PC-3 (cell line): ENCODE results near the gene ZNF341.

Experiments used
- EZH2 ChIP-seq: fragments of 300-600 bp; sonication (generic); IDR thresholded peaks from one replicate; pipeline ENCODE4 v1.6.1; 2017; ENCODE audit warnings: antibody characterized with exemption, mild to moderate bottlenecking, low read length; ENCODE audit not compliant: unreplicated experiment
- EZH2phosphoT487 ChIP-seq: fragments of 300-600 bp; sonication (generic); IDR thresholded peaks from 2 replicates; pipeline ENCODE4 v1.6.1; 2018; ENCODE audit warnings: mild to moderate bottlenecking, antibody characterized with exemption, low read length, borderline replicate concordance
- TF ChIP-seq, protein P1 (sequence below): fragments of 300-600 bp; sonication (generic); conservative IDR thresholded peaks from 2 replicates; pipeline ENCODE4 v1.5.1; 2017; ENCODE audit warnings: antibody characterized with exemption, low read depth, mild to moderate bottlenecking, low read length

DNA sequence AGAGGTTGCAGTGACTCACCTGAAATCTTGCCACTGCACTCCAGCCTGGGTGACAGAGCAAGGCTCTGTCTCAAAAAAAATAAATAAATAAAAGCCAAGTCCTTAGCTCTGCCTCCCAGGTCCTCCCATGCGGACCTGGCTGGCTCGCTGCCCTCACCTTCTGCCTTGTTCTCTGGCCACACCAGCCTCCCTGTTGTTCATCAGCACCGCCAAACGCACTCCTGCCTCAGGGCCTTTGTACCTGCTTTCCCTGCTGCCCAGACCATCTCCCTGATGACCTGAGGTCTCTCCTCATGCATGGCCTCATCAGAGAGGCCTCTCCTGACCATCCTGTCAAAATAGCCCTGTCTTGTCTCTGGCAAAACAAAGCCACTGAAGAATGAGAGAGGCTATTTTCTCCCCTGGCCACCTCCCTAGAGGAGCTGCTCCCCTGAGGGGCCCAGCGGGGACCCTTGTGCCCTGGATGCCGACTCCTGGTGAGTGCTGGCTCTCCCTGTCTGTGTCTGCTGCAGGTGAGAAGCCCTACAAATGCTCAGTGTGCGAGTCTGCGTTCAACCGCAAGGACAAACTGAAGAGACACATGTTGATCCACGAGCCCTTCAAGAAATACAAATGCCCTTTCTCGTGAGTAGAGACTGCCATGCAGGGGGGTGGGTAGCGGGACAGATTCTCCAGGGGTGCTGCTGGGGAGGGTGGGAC is 56.7 kb downstream of the ZNF341 start:
- TF ChIP-seq, protein P1, sequence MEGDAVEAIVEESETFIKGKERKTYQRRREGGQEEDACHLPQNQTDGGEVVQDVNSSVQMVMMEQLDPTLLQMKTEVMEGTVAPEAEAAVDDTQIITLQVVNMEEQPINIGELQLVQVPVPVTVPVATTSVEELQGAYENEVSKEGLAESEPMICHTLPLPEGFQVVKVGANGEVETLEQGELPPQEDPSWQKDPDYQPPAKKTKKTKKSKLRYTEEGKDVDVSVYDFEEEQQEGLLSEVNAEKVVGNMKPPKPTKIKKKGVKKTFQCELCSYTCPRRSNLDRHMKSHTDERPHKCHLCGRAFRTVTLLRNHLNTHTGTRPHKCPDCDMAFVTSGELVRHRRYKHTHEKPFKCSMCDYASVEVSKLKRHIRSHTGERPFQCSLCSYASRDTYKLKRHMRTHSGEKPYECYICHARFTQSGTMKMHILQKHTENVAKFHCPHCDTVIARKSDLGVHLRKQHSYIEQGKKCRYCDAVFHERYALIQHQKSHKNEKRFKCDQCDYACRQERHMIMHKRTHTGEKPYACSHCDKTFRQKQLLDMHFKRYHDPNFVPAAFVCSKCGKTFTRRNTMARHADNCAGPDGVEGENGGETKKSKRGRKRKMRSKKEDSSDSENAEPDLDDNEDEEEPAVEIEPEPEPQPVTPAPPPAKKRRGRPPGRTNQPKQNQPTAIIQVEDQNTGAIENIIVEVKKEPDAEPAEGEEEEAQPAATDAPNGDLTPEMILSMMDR: no peak
- TF ChIP-seq EZH2phosphoT487: no peak
- no peak for TF ChIP-seq EZH2
